Measurements from ENCODE around the gene KIF22. TPM values are rescaled to one million over a fixed set of nuclear protein-coding genes. Genes with fewer than 3 reads are reported as not detected.

The KIF22 gene
- total RNA-seq, 4 donors from 2014 or later = 10.6 to 18.1 (median 16.5) TPM

- TF ChIP-seq CTCF (IDR thresholded peaks at IDR 0.05; ENCODE audit: low read depth) = no peak
These were observed 49.7 kb downstream of the KIF22 start for GRCh38 chr16:29840240-29840639.

- TF ChIP-seq CTCF (IDR thresholded peaks at IDR 0.05; ENCODE audit: low read depth) = no peak
These were observed 51.1 kb downstream of the KIF22 start for GRCh38 chr16:29841631-29842030.

GRCh38 chr16:29842732-29843346 is 52.3 kb downstream of the KIF22 start:
- TF ChIP-seq CTCF (IDR thresholded peaks at IDR 0.05; ENCODE audit: low read depth) = no peak

- TF ChIP-seq CTCF (IDR thresholded peaks at IDR 0.05; ENCODE audit: low read depth) = no peak
These were observed 53.4 kb downstream of the KIF22 start for GRCh38 chr16:29843931-29844330.

- TF ChIP-seq CTCF (IDR thresholded peaks at IDR 0.05; ENCODE audit: low read depth) = no peak
These were observed 54.2 kb downstream of the KIF22 start for GRCh38 chr16:29844575-29845331.

GRCh38 chr16:29845656-29846055 is 55.1 kb downstream of the KIF22 start:
- no peak for TF ChIP-seq CTCF (IDR thresholded peaks at IDR 0.05; ENCODE audit: low read depth)

GRCh38 chr16:29848420-29849297 is 58.1 kb downstream of the KIF22 start:
- TF ChIP-seq CTCF (IDR thresholded peaks at IDR 0.05; ENCODE audit: low read depth) = no peak
